Sigmoid colon (tissue), 7 donors: ENCODE results near the gene MACC1. TPM values are rescaled to one million over a fixed set of nuclear protein-coding genes. Genes with fewer than 3 reads are reported as not detected.
"Not testable (repeated sequence)": the region's sequence is repeated elsewhere in the genome, so short reads cannot be mapped to it uniquely, and the experiment has no call there.

Experiments
- DNase-seq: peaks from one replicate; pipeline ENCODE4 v3.0.0-alpha.2; 2019
- H3K27ac ChIP-seq, 4 donors: fragments of 200-600 bp; sonication (generic); one replicate each; pipeline ENCODE4 v1.5.1; 2016 to 2019; ENCODE audit warnings: mild to moderate bottlenecking in 1 of 4
- H3K27me3 ChIP-seq, 3 donors: fragments of 200-600 bp; sonication (generic); one replicate each; pipeline ENCODE4 v1.5.1; 2019; ENCODE audit warnings: mild to moderate bottlenecking in 1 of 3
- H3K36me3 ChIP-seq, 4 donors: fragments of 200-600 bp; sonication (generic); one replicate each; pipeline ENCODE4 v1.5.1; 2016 to 2019
- H3K4me1 ChIP-seq, 4 donors: fragments of 200-600 bp; sonication (generic); one replicate each; pipeline ENCODE4 v1.5.1; 2017 to 2019
- H3K4me3 ChIP-seq, 4 donors: fragments of 200-600 bp; sonication (generic); one replicate each; pipeline ENCODE4 v1.5.1; 2017 to 2019; ENCODE audit warnings: mild to moderate bottlenecking in 2 of 4, moderate library complexity in 1 of 4
- H3K9me3 ChIP-seq, 4 donors: fragments of 200-600 bp in 3 of 4; sonication (generic) in 3 of 4; one replicate each; pipeline versions ENCODE4 v1.5.1 to v1.6.1; 2013 to 2019
- CTCF ChIP-seq, 4 experiments: fragments of 450-650 bp in 3 of 4; fragments of 200-600 bp in 1 of 4; IDR thresholded peaks; one replicate each; pipeline ENCODE4 v1.5.1; 2016 to 2019; ENCODE audit warnings: antibody characterized with exemption in 4 of 4, mild to moderate bottlenecking in 3 of 4, moderate library complexity in 2 of 4
- EP300 ChIP-seq, 4 donors: sonication (generic); formaldehyde crosslinking; IDR thresholded peaks; one replicate each; pipeline ENCODE4 v1.6.1; 2017; ENCODE audit warnings: antibody characterized with exemption in 4 of 4
- POLR2A ChIP-seq, 2 donors: fragments of 450-650 bp; IDR thresholded peaks; one replicate each; pipeline ENCODE4 v1.6.1; 2016; ENCODE audit warnings: antibody characterized with exemption in 2 of 2, mild to moderate bottlenecking in 2 of 2, moderate library complexity in 2 of 2
- POLR2AphosphoS5 ChIP-seq, 4 donors: sonication (generic); formaldehyde crosslinking; IDR thresholded peaks; one replicate each; pipeline ENCODE4 v1.6.1; 2017; ENCODE audit warnings: antibody characterized with exemption in 4 of 4
- WGBS, 2 donors: extraction: QIAGEN DNeasy Blood & Tissue Kit; methylation state at CpG; one replicate each; pipeline ENCODE4 v1.1.7; 2013; 5-methylcytosine and 5-hydroxymethylcytosine counted together
- intact Hi-C: fragments of 100-400 bp; cut with DNase I; formaldehyde crosslinking; loops from one replicate; pipeline ENCODE4 v1.15.1; 2023
- polyA plus RNA-seq, 3 donors: library from polyadenylated mRNA; stranded (reverse); fragments of 200-250 nt; gene quantifications; one replicate each; pipeline ENCODE4 v1.2.3, GENCODE V29; 2013
- total RNA-seq, 4 donors: library from RNA; depleted of rRNA; stranded (reverse); fragments of >200 nt; gene quantifications; one replicate each; pipeline ENCODE4 v1.1.0, GENCODE V29; 2016
- donor health status: healthy with polysubstance abuse.
- donor health status: Bipolar disorder and iron deficiency.
- donor health status: healthy.

The MACC1 gene
- total and polyA plus RNA-seq, 7 donors: under 0.01 to 2.1 (median 0.60) TPM; not detected in 2

- no peak for DNase-seq
- peaks cover 0 to 6% (median 2%) of the 10 kb centered on the region in 4 donors for H3K4me1 ChIP-seq
- H3K27me3 ChIP-seq: no peaks in the 10 kb centered on the region
- intact Hi-C loops: no loop called here
- H3K4me3 ChIP-seq: no peak overlapping the region
- H3K36me3 ChIP-seq: no peaks in the 10 kb centered on the region
- no peaks in the 10 kb centered on the region for H3K9me3 ChIP-seq
- H3K27ac ChIP-seq: no peak overlapping the region
- no peak for TF ChIP-seq EP300 (IDR thresholded peaks at IDR 0.05)
- no peak for TF ChIP-seq POLR2A (IDR thresholded peaks at IDR 0.05)
- no peak for TF ChIP-seq CTCF (IDR thresholded peaks at IDR 0.05)
- no peak for TF ChIP-seq POLR2AphosphoS5 (IDR thresholded peaks at IDR 0.05)
These were observed 83.4 kb downstream of the MACC1 start for GRCh38 chr7:20133803-20134202.

- TF ChIP-seq EP300 (IDR thresholded peaks at IDR 0.05): no peak
- no peak for TF ChIP-seq CTCF (IDR thresholded peaks at IDR 0.05)
- TF ChIP-seq POLR2A (IDR thresholded peaks at IDR 0.05): no peak
- TF ChIP-seq POLR2AphosphoS5 (IDR thresholded peaks at IDR 0.05): no peak
- WGBS, 2 donors: 82 to 87% methylated on average over 2 of the region's 2 CpGs
These were observed 84.6 kb downstream of the MACC1 start for GRCh38 chr7:20132585-20132984.

GRCh38 chr7:20131776-20132175, 85.4 kb downstream of the MACC1 start:
- Histone ChIP-seq H3K27me3 (no peaks in the 10 kb centered on the region), H3K4me1 (peaks cover 0 to 16% (median 7%) of the 10 kb centered on the region in 4 donors), H3K36me3 (no peaks in the 10 kb centered on the region), H3K27ac (no peak overlapping the region), H3K9me3 (no peaks in the 10 kb centered on the region), H3K4me3 (no peak overlapping the region)
- no peak for DNase-seq
- intact Hi-C loops: no loop called here
- 84 to 89% methylated on average over 4 of the region's 4 CpGs for WGBS, 2 donors
- TF ChIP-seq EP300 (IDR thresholded peaks at IDR 0.05) (no peak), POLR2A (IDR thresholded peaks at IDR 0.05) (no peak), POLR2AphosphoS5 (IDR thresholded peaks at IDR 0.05) (no peak), CTCF (IDR thresholded peaks at IDR 0.05) (no peak)

More at GRCh38 chr7:20132585-20132984, 84.6 kb downstream of the MACC1 start:
- no peaks in the 10 kb centered on the region for H3K9me3 ChIP-seq
- no peak overlapping the region for H3K27ac ChIP-seq
- no peak overlapping the region for H3K4me3 ChIP-seq
- intact Hi-C loops: no loop called here
- peaks cover 0 to 13% (median 7%) of the 10 kb centered on the region in 4 donors for H3K4me1 ChIP-seq
- no peak for DNase-seq
- no peaks in the 10 kb centered on the region for H3K27me3 ChIP-seq
- H3K36me3 ChIP-seq: no peaks in the 10 kb centered on the region

- H3K4me3 ChIP-seq: no peak overlapping the region
- no peaks in the 10 kb centered on the region for H3K36me3 ChIP-seq
- no peak overlapping the region for H3K27ac ChIP-seq
- H3K9me3 ChIP-seq: no peaks in the 10 kb centered on the region
- peaks cover 0 to 16% (median 7%) of the 10 kb centered on the region in 4 donors for H3K4me1 ChIP-seq
- no peak for TF ChIP-seq POLR2A (IDR thresholded peaks at IDR 0.05)
- no peak for TF ChIP-seq EP300 (IDR thresholded peaks at IDR 0.05)
- TF ChIP-seq POLR2AphosphoS5 (IDR thresholded peaks at IDR 0.05): no peak
- TF ChIP-seq CTCF (IDR thresholded peaks at IDR 0.05): no peak
- DNase-seq: no peak
- H3K27me3 ChIP-seq: no peaks in the 10 kb centered on the region
- intact Hi-C loops: no loop called here
These were observed 87.3 kb downstream of the MACC1 start for GRCh38 chr7:20129920-20130319.

GRCh38 chr7:20128001-20128400, 89.2 kb downstream of the MACC1 start:
- no peaks in the 10 kb centered on the region for H3K36me3 ChIP-seq
- peaks cover 0 to 16% (median 7%) of the 10 kb centered on the region in 4 donors for H3K4me1 ChIP-seq
- H3K27ac ChIP-seq: no peak overlapping the region
- no peaks in the 10 kb centered on the region for H3K27me3 ChIP-seq
- no peak for TF ChIP-seq CTCF (IDR thresholded peaks at IDR 0.05)
- TF ChIP-seq POLR2A (IDR thresholded peaks at IDR 0.05): no peak
- TF ChIP-seq POLR2AphosphoS5 (IDR thresholded peaks at IDR 0.05): no peak
- no peak for TF ChIP-seq EP300 (IDR thresholded peaks at IDR 0.05)
- WGBS, 2 donors: 75 to 79% methylated on average over 2 of the region's 2 CpGs
- intact Hi-C loops: no loop called here
- DNase-seq: no peak
- H3K4me3 ChIP-seq: no peak overlapping the region
- H3K9me3 ChIP-seq: no peaks in the 10 kb centered on the region

- 84 to 86% methylated on average over 4 of the region's 4 CpGs for WGBS, 2 donors
- peaks cover 0 to 16% (median 7%) of the 10 kb centered on the region in 4 donors for H3K4me1 ChIP-seq
These were observed 91.1 kb downstream of the MACC1 start for GRCh38 chr7:20126060-20126459.

GRCh38 chr7:20124087-20124486, 93.1 kb downstream of the MACC1 start:
- DNase-seq, H3K27me3 ChIP-seq, H3K27ac ChIP-seq, H3K4me3 ChIP-seq, intact Hi-C loops, H3K9me3 ChIP-seq, H3K36me3 ChIP-seq: not testable (repeated sequence)
- WGBS, 2 donors: 92 to 95% methylated on average over 6 of the region's 6 CpGs
- H3K4me1 ChIP-seq: peaks cover 0 to 13% (median 6%) of the 10 kb centered on the region in 4 donors

More at GRCh38 chr7:20126060-20126459, 91.1 kb downstream of the MACC1 start:
- H3K4me3 ChIP-seq, H3K36me3 ChIP-seq, H3K27me3 ChIP-seq, H3K9me3 ChIP-seq, H3K27ac ChIP-seq, DNase-seq, intact Hi-C loops: not testable (repeated sequence)
